Uterus (tissue), 2 donors: ENCODE results near the gene CD63.

Experiments
- POLR2A ChIP-seq, 2 donors: fragments of 450-650 bp; IDR thresholded peaks; one replicate each; pipeline ENCODE4 v1.6.1; 2016; ENCODE audit warnings: antibody characterized with exemption in 2 of 2, mild to moderate bottlenecking in 1 of 2, moderate library complexity in 1 of 2
- TF ChIP-seq, protein P1 (sequence below), 4 experiments: fragments of 200-600 bp in 2 of 4; fragments of 450-650 bp in 2 of 4; sonication (generic) in 2 of 4; IDR thresholded peaks; one replicate each; pipeline ENCODE4 v1.5.1; 2016 to 2019; ENCODE audit warnings: antibody characterized with exemption in 4 of 4, mild to moderate bottlenecking in 2 of 4, moderate library complexity in 1 of 4

DNA sequence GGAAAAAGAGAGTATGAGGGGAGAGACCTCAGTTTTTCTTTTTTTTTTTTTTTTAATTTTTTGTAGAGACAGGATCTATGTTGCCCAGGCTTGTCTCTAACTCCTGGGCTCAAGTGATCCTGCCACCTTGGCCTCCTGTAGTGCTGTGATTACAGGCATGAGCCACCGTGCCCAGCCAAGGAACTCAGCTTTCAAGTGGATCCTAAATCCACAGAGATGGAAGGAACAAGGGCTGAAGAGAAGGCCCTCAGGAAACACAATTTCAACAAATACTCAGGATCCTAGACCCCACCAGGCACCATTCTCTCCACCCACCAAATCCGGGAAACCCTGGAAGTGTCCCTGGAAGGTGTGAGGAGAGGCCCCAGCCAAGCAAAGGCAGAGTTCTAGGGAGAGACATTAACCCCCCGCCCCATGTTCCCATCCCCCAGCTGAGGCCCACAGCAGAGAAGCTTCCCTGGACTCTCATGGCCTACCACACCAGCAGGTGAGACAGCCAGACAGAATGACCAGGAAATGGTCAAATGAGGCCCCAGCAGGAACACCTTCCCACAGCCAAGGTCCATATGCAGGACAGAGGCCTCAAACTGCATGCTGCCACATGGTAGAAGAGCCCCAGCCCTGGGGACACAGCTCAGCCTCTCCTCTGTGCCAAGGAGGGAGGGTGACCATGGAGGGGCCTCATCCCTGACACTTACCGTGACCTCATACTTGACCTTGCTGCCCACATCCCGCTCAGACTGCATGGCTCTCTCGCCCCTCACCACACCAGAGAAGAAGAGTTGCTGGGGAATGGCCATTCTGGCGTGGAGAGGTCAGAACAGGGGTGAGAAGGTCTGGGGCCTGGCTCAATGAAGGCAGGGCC is 35.3 kb downstream of the CD63 start:
- TF ChIP-seq, protein P1, sequence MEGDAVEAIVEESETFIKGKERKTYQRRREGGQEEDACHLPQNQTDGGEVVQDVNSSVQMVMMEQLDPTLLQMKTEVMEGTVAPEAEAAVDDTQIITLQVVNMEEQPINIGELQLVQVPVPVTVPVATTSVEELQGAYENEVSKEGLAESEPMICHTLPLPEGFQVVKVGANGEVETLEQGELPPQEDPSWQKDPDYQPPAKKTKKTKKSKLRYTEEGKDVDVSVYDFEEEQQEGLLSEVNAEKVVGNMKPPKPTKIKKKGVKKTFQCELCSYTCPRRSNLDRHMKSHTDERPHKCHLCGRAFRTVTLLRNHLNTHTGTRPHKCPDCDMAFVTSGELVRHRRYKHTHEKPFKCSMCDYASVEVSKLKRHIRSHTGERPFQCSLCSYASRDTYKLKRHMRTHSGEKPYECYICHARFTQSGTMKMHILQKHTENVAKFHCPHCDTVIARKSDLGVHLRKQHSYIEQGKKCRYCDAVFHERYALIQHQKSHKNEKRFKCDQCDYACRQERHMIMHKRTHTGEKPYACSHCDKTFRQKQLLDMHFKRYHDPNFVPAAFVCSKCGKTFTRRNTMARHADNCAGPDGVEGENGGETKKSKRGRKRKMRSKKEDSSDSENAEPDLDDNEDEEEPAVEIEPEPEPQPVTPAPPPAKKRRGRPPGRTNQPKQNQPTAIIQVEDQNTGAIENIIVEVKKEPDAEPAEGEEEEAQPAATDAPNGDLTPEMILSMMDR (IDR thresholded peaks at IDR 0.05) = no peak
- TF ChIP-seq POLR2A (IDR thresholded peaks at IDR 0.05) = no peak
